MV-4-11 (cell line): Measurements from ENCODE around the gene SLK.

Experiments
- DNase-seq: peaks from one replicate; lab custom pipeline; 2025; lab: John Stamatoyannopoulos, UW

The SLK gene

GRCh38 chr10:103966671-103967447 is at the start of gene SLK:
Gene SLK, plus strand, starts transcription at chr10:103967140. Its CDS starts 606 bp downstream, at chr10:103967746.
- peak; percentile 65 for DNase-seq

GRCh38 chr10:103917302-103918052 is 49.5 kb upstream of the SLK start:
- peak; percentile 61 for DNase-seq

GRCh38 chr10:103918053-103918846 is 48.7 kb upstream of the SLK start, which contains the start of gene STN1:
Gene STN1, minus strand, starts transcription at chr10:103918184. Its CDS starts 590 bp downstream, at chr10:103917594.
- DNase-seq = peak; percentile 93

GRCh38 chr10:103919648-103920025 is 47.3 kb upstream of the SLK start:
- no peak for DNase-seq

- no peak for DNase-seq
Observed at GRCh38 chr10:103921248-103921647, 45.7 kb upstream of the SLK start.

GRCh38 chr10:103921750-103922195 is 45.2 kb upstream of the SLK start:
- peak; percentile 87 for DNase-seq

GRCh38 chr10:103922659-103923058 is 44.3 kb upstream of the SLK start:
- no peak for DNase-seq

GRCh38 chr10:103923502-103923901 is 43.4 kb upstream of the SLK start:
- DNase-seq = no peak

- DNase-seq = no peak
Observed at GRCh38 chr10:103925591-103925990, 41.3 kb upstream of the SLK start.

GRCh38 chr10:103926722-103927319 is 40.1 kb upstream of the SLK start:
- no peak for DNase-seq

GRCh38 chr10:103928784-103929183 is 38.2 kb upstream of the SLK start:
- DNase-seq = no peak

- no peak for DNase-seq
Observed at GRCh38 chr10:103929381-103929921, 37.5 kb upstream of the SLK start.

GRCh38 chr10:103930449-103930848 is 36.5 kb upstream of the SLK start:
- no peak for DNase-seq

GRCh38 chr10:103930881-103931280 is 36.1 kb upstream of the SLK start:
- DNase-seq = no peak

GRCh38 chr10:103931603-103932002 is 35.3 kb upstream of the SLK start:
- no peak for DNase-seq

GRCh38 chr10:103932271-103932670 is 34.7 kb upstream of the SLK start:
- DNase-seq = no peak

- peak; percentile 22 for DNase-seq
Observed at GRCh38 chr10:103932971-103933370, 34.0 kb upstream of the SLK start.

- DNase-seq = no peak
Observed at GRCh38 chr10:103933557-103934121, 33.3 kb upstream of the SLK start.

- no peak for DNase-seq
Observed at GRCh38 chr10:103934308-103934707, 32.6 kb upstream of the SLK start.

- no peak for DNase-seq
Observed at GRCh38 chr10:103936022-103936421, 30.9 kb upstream of the SLK start.

- DNase-seq = no peak
Observed at GRCh38 chr10:103939522-103939921, 27.4 kb upstream of the SLK start.
